GM12801 (cell line): Measurements from ENCODE around the gene TRPC4.

ENCODE experiments used
- TF ChIP-seq, protein P1 (sequence below): IDR thresholded peaks from one replicate; pipeline ENCODE4 v1.5.1; 2011; ENCODE audit warnings: control low read depth; ENCODE audit not compliant: insufficient read length; ENCODE audit errors: extremely low read depth

TRPC4 gene

DNA sequence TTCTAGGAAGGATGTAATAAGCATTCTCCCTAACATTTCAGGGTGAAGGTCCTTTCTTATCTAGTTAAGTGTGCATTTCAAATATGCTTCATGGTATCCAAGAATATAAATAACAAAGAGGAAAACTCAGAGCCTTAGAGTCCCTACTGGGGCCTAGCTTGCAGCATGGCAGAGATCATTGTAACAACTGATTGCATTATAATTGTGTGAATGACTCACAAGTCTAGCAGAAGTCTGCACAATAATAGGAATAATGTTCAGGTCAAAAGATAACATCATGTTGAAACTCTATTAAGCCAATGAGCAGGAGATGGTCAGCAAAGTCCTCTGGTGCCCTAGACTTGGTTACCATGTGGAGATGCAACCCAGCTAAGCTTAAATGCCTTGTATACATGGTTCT is 274.4 kb downstream of the TRPC4 start:
- TF ChIP-seq, protein P1, sequence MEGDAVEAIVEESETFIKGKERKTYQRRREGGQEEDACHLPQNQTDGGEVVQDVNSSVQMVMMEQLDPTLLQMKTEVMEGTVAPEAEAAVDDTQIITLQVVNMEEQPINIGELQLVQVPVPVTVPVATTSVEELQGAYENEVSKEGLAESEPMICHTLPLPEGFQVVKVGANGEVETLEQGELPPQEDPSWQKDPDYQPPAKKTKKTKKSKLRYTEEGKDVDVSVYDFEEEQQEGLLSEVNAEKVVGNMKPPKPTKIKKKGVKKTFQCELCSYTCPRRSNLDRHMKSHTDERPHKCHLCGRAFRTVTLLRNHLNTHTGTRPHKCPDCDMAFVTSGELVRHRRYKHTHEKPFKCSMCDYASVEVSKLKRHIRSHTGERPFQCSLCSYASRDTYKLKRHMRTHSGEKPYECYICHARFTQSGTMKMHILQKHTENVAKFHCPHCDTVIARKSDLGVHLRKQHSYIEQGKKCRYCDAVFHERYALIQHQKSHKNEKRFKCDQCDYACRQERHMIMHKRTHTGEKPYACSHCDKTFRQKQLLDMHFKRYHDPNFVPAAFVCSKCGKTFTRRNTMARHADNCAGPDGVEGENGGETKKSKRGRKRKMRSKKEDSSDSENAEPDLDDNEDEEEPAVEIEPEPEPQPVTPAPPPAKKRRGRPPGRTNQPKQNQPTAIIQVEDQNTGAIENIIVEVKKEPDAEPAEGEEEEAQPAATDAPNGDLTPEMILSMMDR = no peak

DNA sequence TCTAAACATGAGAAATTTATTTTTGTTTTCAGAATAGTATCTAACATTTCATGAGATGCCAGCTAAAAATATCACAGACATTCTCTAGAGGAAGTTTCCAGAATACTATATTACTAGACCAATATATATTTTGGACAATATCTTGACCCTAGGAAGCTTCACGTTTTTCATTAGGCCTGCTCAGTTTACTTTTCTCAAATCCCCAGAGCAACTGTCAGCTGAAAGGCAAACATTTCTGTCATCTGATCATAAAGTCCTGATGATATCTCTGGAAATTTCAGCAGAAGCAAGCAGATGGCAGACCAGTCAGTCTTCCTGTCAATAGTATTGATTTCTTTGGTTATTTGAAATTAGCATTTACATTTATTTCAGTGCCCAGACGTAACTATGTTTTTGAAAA is 275.0 kb downstream of the TRPC4 start:
- TF ChIP-seq, protein P1 = no peak

DNA sequence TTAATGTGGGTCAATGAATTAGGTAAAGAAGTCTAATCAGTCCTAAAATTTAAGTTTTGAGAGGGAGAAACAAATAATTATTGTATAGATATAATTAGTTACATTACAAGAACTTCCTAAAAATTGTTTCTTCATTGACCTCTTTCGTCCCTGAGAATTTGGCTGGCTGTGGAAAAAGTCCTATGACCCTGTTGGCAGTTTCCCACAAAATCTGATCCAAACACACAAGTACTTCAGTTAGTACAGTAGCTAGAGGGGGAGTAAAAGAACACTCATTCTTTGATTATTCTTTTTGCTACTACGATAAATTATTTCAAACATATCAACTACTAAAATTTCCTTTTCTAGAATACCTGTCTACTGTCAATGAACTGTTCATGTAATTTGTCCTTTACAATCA is 282.3 kb downstream of the TRPC4 start:
- TF ChIP-seq, protein P1 = no peak
